H9 (cell line): ENCODE measurements around the gene CLK2. TPM values are rescaled to one million over a fixed set of nuclear protein-coding genes. Genes with fewer than 3 reads are reported as not detected.

Source experiments
- DNase-seq: peaks from one replicate; pipeline ENCODE4 v3.0.0-alpha.2; 2017
- H2AFZ ChIP-seq: one replicate; pipeline ENCODE4 v1.6.1; 2013; ENCODE audit warnings: mild to moderate bottlenecking, low read length, control low read depth, moderate library complexity
- H2AK5ac ChIP-seq: 2 replicates; pipeline ENCODE4 v1.6.1; 2013; ENCODE audit warnings: low read length, control low read depth, mixed read lengths; ENCODE audit not compliant: insufficient read length
- H2BK120ac ChIP-seq: one replicate; pipeline ENCODE4 v1.6.1; 2013; ENCODE audit warnings: low read depth, mild to moderate bottlenecking, low read length, control low read depth, inconsistent platforms; ENCODE audit not compliant: poor library complexity, severe bottlenecking
- H2BK12ac ChIP-seq: 2 replicates; pipeline ENCODE4 v1.6.1; 2013; ENCODE audit warnings: low read length, control low read depth, mixed read lengths, low read depth; ENCODE audit not compliant: insufficient read length
- H2BK15ac ChIP-seq: 2 replicates; pipeline ENCODE4 v1.6.1; 2013; ENCODE audit warnings: low read depth, low read length, control low read depth
- H2BK20ac ChIP-seq: one replicate; pipeline ENCODE4 v1.6.1; 2013; ENCODE audit warnings: low read depth, mild to moderate bottlenecking, low read length, control low read depth, inconsistent platforms; ENCODE audit not compliant: poor library complexity, severe bottlenecking
- H2BK5ac ChIP-seq: 2 replicates; pipeline ENCODE4 v1.6.1; 2013; ENCODE audit warnings: low read length, control low read depth, mixed read lengths; ENCODE audit not compliant: insufficient read length
- H3K14ac ChIP-seq: 2 replicates; pipeline ENCODE4 v1.6.1; 2013; ENCODE audit warnings: low read length, control low read depth; ENCODE audit not compliant: insufficient read depth
- H3K18ac ChIP-seq: 2 replicates; pipeline ENCODE4 v1.6.1; 2013; ENCODE audit warnings: low read depth, mild to moderate bottlenecking, mixed read lengths, low read length, control low read depth; ENCODE audit not compliant: insufficient read length
- H3K23ac ChIP-seq: 2 replicates; pipeline ENCODE4 v1.6.1; 2013; ENCODE audit warnings: low read length, control low read depth, mixed read lengths, low read depth; ENCODE audit not compliant: insufficient read length
- H3K23me2 ChIP-seq: 2 replicates; pipeline ENCODE4 v1.6.1; 2013; ENCODE audit warnings: low read depth, mild to moderate bottlenecking, mixed read lengths, low read length, control low read depth; ENCODE audit not compliant: insufficient read length, poor library complexity, severe bottlenecking
- H3K27ac ChIP-seq: 2 replicates; pipeline ENCODE4 v1.5.1; 2013; ENCODE audit warnings: low read length, control low read depth, mixed read lengths, low read depth; ENCODE audit not compliant: insufficient read length
- H3K27me3 ChIP-seq: 2 replicates; pipeline ENCODE4 v1.6.1; 2013; ENCODE audit warnings: low read length, control low read depth, inconsistent platforms; ENCODE audit not compliant: insufficient read depth
- H3K4ac ChIP-seq: 2 replicates; pipeline ENCODE4 v1.6.1; 2013; ENCODE audit warnings: low read depth, mild to moderate bottlenecking, control low read depth, inconsistent platforms, low read length, moderate library complexity
- H3K4me1 ChIP-seq: 2 replicates; pipeline ENCODE4 v1.6.1; 2013; ENCODE audit warnings: low read length, control low read depth, inconsistent platforms; ENCODE audit not compliant: insufficient read depth
- H3K4me2 ChIP-seq: 2 replicates; pipeline ENCODE4 v1.6.1; 2013; ENCODE audit warnings: low read length, control low read depth, mixed read lengths; ENCODE audit not compliant: insufficient read length, insufficient read depth
- H3K56ac ChIP-seq: 2 replicates; pipeline ENCODE4 v1.6.1; 2013; ENCODE audit warnings: low read depth, mild to moderate bottlenecking, mixed read lengths, low read length, control low read depth; ENCODE audit not compliant: insufficient read length
- H3K79me1 ChIP-seq: 2 replicates; pipeline ENCODE4 v1.6.1; 2013; ENCODE audit warnings: low read depth, mild to moderate bottlenecking, moderate library complexity, low read length, control low read depth, inconsistent platforms; ENCODE audit not compliant: insufficient read depth, poor library complexity, severe bottlenecking
- H3K79me2 ChIP-seq: 2 replicates; pipeline ENCODE4 v1.6.1; 2013; ENCODE audit warnings: low read length, control low read depth, inconsistent platforms; ENCODE audit not compliant: insufficient read depth
- H3K9ac ChIP-seq: 2 replicates; pipeline ENCODE4 v1.6.1; 2013; ENCODE audit warnings: low read length, control low read depth, mixed read lengths; ENCODE audit not compliant: insufficient read length; ENCODE audit errors: extremely low read depth
- H3K9me3 ChIP-seq: one replicate; pipeline ENCODE4 v1.6.1; 2013; ENCODE audit warnings: low read depth, low read length, inconsistent platforms; ENCODE audit not compliant: control insufficient read depth
- H3T11ph ChIP-seq: one replicate; pipeline ENCODE4 v1.6.1; 2013; ENCODE audit warnings: mild to moderate bottlenecking, low read length, control low read depth, inconsistent platforms
- H4K20me1 ChIP-seq: one replicate; pipeline ENCODE4 v1.6.1; 2013; ENCODE audit not compliant: control insufficient read depth, insufficient read length, insufficient read depth
- H4K5ac ChIP-seq: 2 replicates; pipeline ENCODE4 v1.6.1; 2013; ENCODE audit warnings: low read depth, mild to moderate bottlenecking, mixed read lengths, low read length, control low read depth; ENCODE audit not compliant: insufficient read length
- H4K8ac ChIP-seq: replicated peaks from 2 replicates; pipeline ENCODE4 v1.6.1; 2013; ENCODE audit warnings: low read length, control low read depth, mixed read lengths, low read depth; ENCODE audit not compliant: insufficient read length
- H4K91ac ChIP-seq: 2 replicates; pipeline ENCODE4 v1.6.1; 2013; ENCODE audit warnings: low read depth, mild to moderate bottlenecking, moderate library complexity, mixed read lengths, low read length, control low read depth; ENCODE audit not compliant: insufficient read length
- H3K27ac Mint-ChIP-seq, 3 experiments: 2 replicates in 2 of 3; 3 replicates in 1 of 3; pipeline ENCODE4 v1.8.0; 2020 to 2021; ENCODE audit warnings: mixed read lengths in 3 of 3, mild to moderate bottlenecking in 1 of 3, moderate library complexity in 1 of 3
- H3K27me3 Mint-ChIP-seq: 2 replicates; pipeline ENCODE4 v1.8.0; 2021; ENCODE audit warnings: low read depth, mild to moderate bottlenecking, moderate library complexity, mixed read lengths
- H3K36me3 Mint-ChIP-seq, 3 experiments: 2 replicates in 2 of 3; 3 replicates in 1 of 3; pipeline ENCODE4 v1.8.0; 2020 to 2021; ENCODE audit warnings: low read depth in 3 of 3, mixed read lengths in 3 of 3; ENCODE audit not compliant: insufficient read depth in 1 of 3
- H3K4me1 Mint-ChIP-seq, 2 experiments: 2 replicates each; pipeline ENCODE4 v1.8.0; 2020; ENCODE audit warnings: mixed read lengths in 2 of 2
- H3K4me3 Mint-ChIP-seq, 2 experiments: 2 replicates in 1 of 2; 3 replicates in 1 of 2; pipeline ENCODE4 v1.8.0; 2020 to 2021; ENCODE audit warnings: mild to moderate bottlenecking in 2 of 2, mixed read lengths in 2 of 2, moderate library complexity in 1 of 2
- H3K9me3 Mint-ChIP-seq, 2 experiments: 2 replicates in 1 of 2; 3 replicates in 1 of 2; pipeline ENCODE4 v1.8.0; 2020; ENCODE audit warnings: mild to moderate bottlenecking in 2 of 2, mixed read lengths in 2 of 2, moderate library complexity in 1 of 2
- WGBS: extraction: QIAGEN DNeasy Blood & Tissue Kit; methylation state at CpG from one replicate; pipeline ENCODE4 v1.1.7; 2013; ENCODE audit warnings: missing lambda C conversion rate, low lambda C conversion rate, mixed read lengths; ENCODE audit not compliant: insufficient read length; ENCODE audit errors: extremely low coverage; 5-methylcytosine and 5-hydroxymethylcytosine counted together
- total RNA-seq: library from RNA; stranded (reverse); gene quantifications from 2 replicates; pipeline ENCODE4 v1.2.1, GENCODE V29; 2021
- TF ChIP-seq, protein P1 (sequence below): fragments of 200-600 bp; sonication (generic); conservative IDR thresholded peaks from 3 replicates; pipeline ENCODE4 v1.8.0; 2021; ENCODE audit warnings: antibody characterized with exemption, mild to moderate bottlenecking

The CLK2 gene
- total RNA-seq, 1 experiment from 2014 or later = 77.5 TPM

DNA sequence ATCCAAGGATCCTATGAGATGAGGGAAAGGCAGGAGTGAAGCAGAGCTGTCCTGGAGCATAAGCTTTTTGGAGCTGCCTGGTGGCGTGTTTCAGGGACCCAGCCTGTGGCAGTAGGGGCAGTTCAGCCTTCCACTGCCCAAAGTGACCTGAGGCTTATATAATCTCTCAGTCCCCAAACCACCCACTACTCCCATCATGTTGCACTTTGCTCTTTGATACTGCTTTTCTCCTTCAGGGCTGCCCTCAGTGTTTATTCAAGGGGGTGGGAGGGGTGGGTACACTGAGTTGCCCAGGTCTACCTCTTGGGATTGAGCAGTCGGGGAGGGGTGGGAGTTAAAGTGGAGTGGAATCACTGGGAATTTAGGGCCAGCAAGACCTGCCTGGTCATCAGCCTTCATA, 13.2 kb upstream of the CLK2 start:
- H3K23me2 ChIP-seq = peaks cover 3% of the 10 kb centered on the region
- no peaks in the 10 kb centered on the region for H3K9me3 Mint-ChIP-seq
- H2BK12ac ChIP-seq = no peak overlapping the region
- no peak overlapping the region for H3K4ac ChIP-seq
- TF ChIP-seq, protein P1, sequence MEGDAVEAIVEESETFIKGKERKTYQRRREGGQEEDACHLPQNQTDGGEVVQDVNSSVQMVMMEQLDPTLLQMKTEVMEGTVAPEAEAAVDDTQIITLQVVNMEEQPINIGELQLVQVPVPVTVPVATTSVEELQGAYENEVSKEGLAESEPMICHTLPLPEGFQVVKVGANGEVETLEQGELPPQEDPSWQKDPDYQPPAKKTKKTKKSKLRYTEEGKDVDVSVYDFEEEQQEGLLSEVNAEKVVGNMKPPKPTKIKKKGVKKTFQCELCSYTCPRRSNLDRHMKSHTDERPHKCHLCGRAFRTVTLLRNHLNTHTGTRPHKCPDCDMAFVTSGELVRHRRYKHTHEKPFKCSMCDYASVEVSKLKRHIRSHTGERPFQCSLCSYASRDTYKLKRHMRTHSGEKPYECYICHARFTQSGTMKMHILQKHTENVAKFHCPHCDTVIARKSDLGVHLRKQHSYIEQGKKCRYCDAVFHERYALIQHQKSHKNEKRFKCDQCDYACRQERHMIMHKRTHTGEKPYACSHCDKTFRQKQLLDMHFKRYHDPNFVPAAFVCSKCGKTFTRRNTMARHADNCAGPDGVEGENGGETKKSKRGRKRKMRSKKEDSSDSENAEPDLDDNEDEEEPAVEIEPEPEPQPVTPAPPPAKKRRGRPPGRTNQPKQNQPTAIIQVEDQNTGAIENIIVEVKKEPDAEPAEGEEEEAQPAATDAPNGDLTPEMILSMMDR = no peak
- H3K27ac ChIP-seq = no peak overlapping the region
- H4K8ac ChIP-seq = no peak overlapping the region
- H3K4me2 ChIP-seq = no peak overlapping the region
- H3T11ph ChIP-seq = no peak overlapping the region
- no peaks in the 10 kb centered on the region for H3K9me3 ChIP-seq
- no peak overlapping the region for H2BK20ac ChIP-seq
- H4K91ac ChIP-seq = no peak overlapping the region
- DNase-seq = no peak
- H2BK15ac ChIP-seq = no peak overlapping the region
- H3K27ac Mint-ChIP-seq = no peak overlapping the region
- H4K5ac ChIP-seq = no peak overlapping the region
- no peaks in the 10 kb centered on the region; the same call in 1 of the 2 replicates for H3K27me3 Mint-ChIP-seq
- H2BK5ac ChIP-seq = no peak overlapping the region
- H4K20me1 ChIP-seq = no peaks in the 10 kb centered on the region
- no peak overlapping the region for H3K9ac ChIP-seq
- H3K56ac ChIP-seq = no peak overlapping the region
- H3K18ac ChIP-seq = no peak overlapping the region
- no peak overlapping the region; a peak in 1 of 5 replicates for H3K4me3 Mint-ChIP-seq
- H3K27me3 ChIP-seq = no peaks in the 10 kb centered on the region
- peaks cover 4 to 12% (median 4%) of the 10 kb centered on the region in 3 experiments; a peak in 4 of 7 replicates for H3K36me3 Mint-ChIP-seq
- H3K4me1 ChIP-seq = no peaks in the 10 kb centered on the region
- no peak overlapping the region for H2AK5ac ChIP-seq
- H3K79me2 ChIP-seq = no peaks in the 10 kb centered on the region
- no peaks in the 10 kb centered on the region for H3K79me1 ChIP-seq
- no peak overlapping the region for H2BK120ac ChIP-seq
- peaks cover 0 to 3% of the 10 kb centered on the region in 2 experiments; a peak in 1 of 4 replicates for H3K4me1 Mint-ChIP-seq
- no peak overlapping the region for H3K23ac ChIP-seq
- no peak overlapping the region for H2AFZ ChIP-seq
- WGBS = no CpG with 5 or more reads among the region's 2 CpGs
- H3K14ac ChIP-seq = no peak overlapping the region
